Measurements from ENCODE around the gene NFIX.

Gene NFIX

GRCh38 chr19:13055213-13056051 lies 60.2 kb downstream of the NFIX start:
- Histone ChIP-seq H3K4me3 (replicated peaks; ENCODE audit: low read depth, low read length) (no peak overlapping the region), H3K36me3 (ENCODE audit: control insufficient read depth, insufficient read depth, low read length) (no peaks in the 10 kb centered on the region), H3K27me3 (replicated peaks; ENCODE audit: control insufficient read depth, insufficient read depth, low read length) (peaks cover 11% of the 10 kb centered on the region)
- no peak for DNase-seq (ENCODE audit: extremely low read depth, insufficient read length)
- no peak for TF ChIP-seq CTCF (IDR thresholded peaks at IDR 0.05; ENCODE audit: insufficient read depth, low read length, poor library complexity, severe bottlenecking)

GRCh38 chr19:13056052-13056660 lies 60.9 kb downstream of the NFIX start:
- no peaks in the 10 kb centered on the region for H3K36me3 ChIP-seq (ENCODE audit: control insufficient read depth, insufficient read depth, low read length)
- TF ChIP-seq CTCF (IDR thresholded peaks at IDR 0.05; ENCODE audit: insufficient read depth, low read length, poor library complexity, severe bottlenecking): no peak
- no peak for DNase-seq (ENCODE audit: extremely low read depth, insufficient read length)
- no peak overlapping the region for H3K4me3 ChIP-seq (replicated peaks; ENCODE audit: low read depth, low read length)
- peaks cover 10% of the 10 kb centered on the region for H3K27me3 ChIP-seq (replicated peaks; ENCODE audit: control insufficient read depth, insufficient read depth, low read length)

- Histone ChIP-seq H3K27me3 (replicated peaks; ENCODE audit: control insufficient read depth, insufficient read depth, low read length) (peaks cover 7% of the 10 kb centered on the region), H3K36me3 (ENCODE audit: control insufficient read depth, insufficient read depth, low read length) (no peaks in the 10 kb centered on the region), H3K4me3 (replicated peaks; ENCODE audit: low read depth, low read length) (no peak overlapping the region)
- no peak for TF ChIP-seq CTCF (IDR thresholded peaks at IDR 0.05; ENCODE audit: insufficient read depth, low read length, poor library complexity, severe bottlenecking)
- no peak for DNase-seq (ENCODE audit: extremely low read depth, insufficient read length)
Measured at GRCh38 chr19:13057147-13057572, 61.9 kb downstream of the NFIX start.

GRCh38 chr19:13057744-13058143 lies 62.5 kb downstream of the NFIX start:
- peaks cover 4% of the 10 kb centered on the region for H3K27me3 ChIP-seq (replicated peaks; ENCODE audit: control insufficient read depth, insufficient read depth, low read length)

GRCh38 chr19:13058951-13059660 lies 63.8 kb downstream of the NFIX start:
- DNase-seq (ENCODE audit: extremely low read depth, insufficient read length): no peak
- Histone ChIP-seq H3K36me3 (ENCODE audit: control insufficient read depth, insufficient read depth, low read length) (no peaks in the 10 kb centered on the region), H3K4me3 (replicated peaks; ENCODE audit: low read depth, low read length) (no peak overlapping the region), H3K27me3 (replicated peaks; ENCODE audit: control insufficient read depth, insufficient read depth, low read length) (peaks cover 3% of the 10 kb centered on the region)
- no peak for TF ChIP-seq CTCF (IDR thresholded peaks at IDR 0.05; ENCODE audit: insufficient read depth, low read length, poor library complexity, severe bottlenecking)

More at GRCh38 chr19:13057744-13058143, 62.5 kb downstream of the NFIX start:
- no peak for DNase-seq (ENCODE audit: extremely low read depth, insufficient read length)
- no peak for TF ChIP-seq CTCF (IDR thresholded peaks at IDR 0.05; ENCODE audit: insufficient read depth, low read length, poor library complexity, severe bottlenecking)
- Histone ChIP-seq H3K4me3 (replicated peaks; ENCODE audit: low read depth, low read length) (no peak overlapping the region), H3K36me3 (ENCODE audit: control insufficient read depth, insufficient read depth, low read length) (no peaks in the 10 kb centered on the region)

Measured in GM06990 (cell line).